G401 (cell line): ENCODE data around the gene LRRN4. TPM values are rescaled to one million over a fixed set of nuclear protein-coding genes. Genes with fewer than 3 reads are reported as not detected.

Experiments
- DNase-seq: peaks from one replicate; pipeline ENCODE4 v3.0.0-alpha.2; 2015; ENCODE audit warnings: low spot score
- in situ Hi-C: cut with HindIII; loops from 2 replicates; pipeline ENCODE4 v1.10.0; 2016; ENCODE audit warnings: low sequenced_read_pairs, mixed read lengths
- total RNA-seq: library from RNA; depleted of rRNA; stranded (reverse); fragments of >200 nt; shearing (Covaris generic); gene quantifications from 2 replicates; pipeline ENCODE4 v1.2.3, GENCODE V29; 2014; rRNA removed

Gene LRRN4
- total RNA-seq, result not detected in 2 replicates

DNA sequence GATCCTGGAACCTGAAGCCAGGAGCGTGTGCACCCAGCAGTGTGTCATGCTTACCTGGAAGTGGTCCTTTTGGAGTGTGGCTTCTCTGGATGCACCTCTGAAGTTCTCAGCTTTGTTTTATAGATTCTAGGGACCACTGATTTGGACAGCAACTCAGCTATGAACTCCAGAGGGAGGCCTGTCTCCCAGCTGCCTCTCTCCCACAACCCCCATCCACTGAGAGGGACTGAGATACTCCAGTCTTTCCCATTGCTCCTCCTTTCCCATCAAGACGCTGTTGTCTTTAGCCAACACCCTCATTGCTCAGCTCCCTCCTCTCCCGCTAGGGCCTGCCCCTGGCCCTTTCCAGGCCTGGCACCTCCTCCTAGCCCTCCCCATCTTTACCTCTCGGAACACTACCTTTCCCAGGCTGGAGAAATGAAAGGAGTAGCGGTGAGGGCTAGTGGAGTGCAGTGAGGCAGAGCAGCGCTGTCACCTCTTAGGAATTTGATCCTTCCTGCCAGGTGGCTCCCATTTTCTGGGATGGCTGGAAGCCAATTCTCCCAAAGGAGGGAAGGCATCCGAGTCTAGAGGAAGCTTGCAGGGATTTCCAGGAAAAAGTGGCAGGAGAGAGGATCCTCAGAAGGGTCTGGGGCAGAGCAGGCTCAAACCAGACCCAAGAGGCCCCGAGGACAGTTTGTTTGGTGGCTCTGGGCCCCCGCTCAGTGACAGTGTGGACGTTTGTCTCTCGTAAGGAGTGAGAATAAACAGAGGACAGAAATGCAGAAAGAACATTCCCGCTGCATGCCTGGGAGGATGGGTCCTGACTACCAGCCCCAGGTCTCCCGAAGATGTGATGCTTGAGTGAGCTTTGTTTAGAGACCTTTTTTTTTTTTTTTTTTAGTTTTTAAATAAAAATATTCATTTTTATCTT is at the start of gene LRRN4:
TSS of gene LRRN4 (minus strand) at position 285 of the 913 bp plus-strand sequence. CDS start 1,261 bp downstream, outside the sequence.
- DNase-seq, result peak; percentile 81
- in situ Hi-C loops, result no loop called here

DNA sequence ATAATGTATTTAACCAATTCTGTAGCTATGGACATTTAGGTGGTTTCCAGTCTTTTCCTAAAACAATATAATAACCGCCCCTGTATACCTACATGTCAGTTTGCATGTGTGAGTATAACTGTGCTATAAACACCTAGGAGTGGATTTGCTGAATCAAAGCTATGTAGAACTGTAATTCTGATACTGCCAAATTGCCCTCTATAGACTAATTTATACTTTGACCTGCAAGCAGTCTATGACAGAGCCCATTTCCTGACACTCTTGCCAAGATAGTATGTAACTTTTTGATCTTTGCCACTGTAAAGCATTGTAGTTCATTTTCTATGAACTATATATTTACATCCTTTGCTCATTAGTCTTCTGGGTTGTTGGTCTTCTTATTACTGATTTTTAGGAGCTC is 49.4 kb upstream of the LRRN4 start:
- in situ Hi-C loops, result no loop called here
- no peak for DNase-seq

DNA sequence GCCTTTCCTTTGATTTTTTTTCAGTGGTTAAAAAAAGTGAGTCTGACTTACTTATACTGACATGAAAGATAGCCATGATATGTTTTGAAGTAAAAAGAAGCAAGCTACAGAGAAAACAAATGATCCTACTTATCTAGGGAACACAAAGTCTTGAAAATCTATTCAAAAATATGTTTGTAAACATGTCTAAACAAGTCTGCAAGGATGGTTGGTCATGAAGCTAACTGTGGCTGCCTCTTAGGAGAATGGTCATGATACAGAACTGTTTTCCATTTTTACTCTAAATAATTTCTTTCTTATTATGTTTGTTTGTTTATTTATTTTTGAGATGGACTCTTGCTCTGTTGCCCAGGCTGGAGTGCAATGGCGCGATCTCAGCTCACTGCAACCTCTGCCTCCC is 47.5 kb upstream of the LRRN4 start:
- DNase-seq, result no peak
- in situ Hi-C loops, result no loop called here

DNA sequence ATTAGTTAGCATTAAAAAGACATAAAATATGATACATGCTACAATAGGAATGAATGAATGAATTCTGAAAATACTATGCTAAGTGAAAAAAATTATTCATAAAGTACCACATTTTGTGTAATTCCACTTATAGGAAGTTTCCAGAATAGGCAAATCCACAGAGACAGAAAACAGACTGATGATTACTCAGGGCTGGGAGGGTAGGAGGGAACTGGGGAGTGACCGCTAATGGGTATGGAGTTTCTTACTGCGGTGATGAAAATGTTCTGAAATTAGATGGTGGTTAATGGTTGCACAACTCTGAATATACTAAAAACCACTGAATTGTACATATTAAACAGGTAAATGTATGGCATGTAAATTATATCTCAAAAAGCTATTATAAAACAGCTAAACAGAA is 46.4 kb upstream of the LRRN4 start:
- DNase-seq, result no peak
- in situ Hi-C loops, result no loop called here

DNA sequence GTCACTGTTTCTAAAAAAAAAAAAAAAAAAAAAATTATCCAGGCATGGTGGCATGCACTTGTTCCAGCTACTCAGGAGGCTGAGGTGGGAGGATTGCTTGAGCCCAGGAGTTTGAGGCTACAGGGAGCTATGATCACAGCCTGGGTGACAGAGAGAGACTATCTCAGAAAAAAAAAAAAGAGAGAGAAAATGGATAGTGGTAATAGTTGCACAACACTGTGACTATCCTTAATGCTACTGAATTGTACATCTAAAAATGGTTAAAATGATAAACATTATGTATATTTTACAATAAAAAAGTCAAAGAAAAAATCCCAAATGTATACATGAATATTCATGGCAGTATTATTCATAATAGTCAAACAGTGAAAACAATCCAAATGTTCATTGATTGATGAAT is 46.0 kb upstream of the LRRN4 start:
- no peak for DNase-seq
- in situ Hi-C loops, result no loop called here

DNA sequence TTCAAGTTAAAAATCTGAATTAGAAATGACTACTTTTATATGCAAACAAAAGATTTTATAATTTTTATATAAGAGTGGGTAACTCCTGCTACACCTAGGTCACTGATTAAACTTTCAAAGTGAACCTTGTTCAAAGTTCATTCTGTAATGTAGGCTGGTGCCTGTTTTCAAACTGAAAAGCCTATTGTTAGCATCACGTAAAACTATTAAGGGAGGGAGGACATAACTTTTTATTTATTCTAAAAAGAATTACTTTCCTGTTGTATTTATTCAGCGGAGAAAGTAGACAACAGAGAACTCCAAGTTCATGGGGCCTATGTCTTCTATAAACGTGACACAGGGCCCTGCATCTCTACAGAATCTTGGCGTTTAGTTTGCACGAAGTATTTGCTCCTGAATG is 41.5 kb upstream of the LRRN4 start:
- no peak for DNase-seq
- in situ Hi-C loops, result no loop called here

DNA sequence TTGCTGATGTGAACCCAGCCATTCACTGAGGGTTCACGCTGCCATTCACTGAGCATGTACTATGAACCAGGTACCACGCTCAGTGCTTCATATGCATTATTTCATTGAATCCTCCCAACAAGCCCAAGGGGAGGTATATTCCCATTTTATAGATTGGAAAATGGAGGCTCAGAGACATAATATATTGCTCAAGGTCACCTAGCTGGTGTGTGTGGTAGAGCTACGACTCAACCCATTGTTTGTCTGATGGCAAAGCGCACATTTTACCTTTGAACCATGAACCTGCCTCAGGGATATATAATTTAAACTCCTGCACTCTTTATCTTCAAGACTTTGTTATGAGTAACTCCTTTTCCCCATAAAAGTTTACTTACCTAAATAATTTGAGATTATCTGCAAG is 40.7 kb upstream of the LRRN4 start:
- in situ Hi-C loops, result no loop called here

DNA sequence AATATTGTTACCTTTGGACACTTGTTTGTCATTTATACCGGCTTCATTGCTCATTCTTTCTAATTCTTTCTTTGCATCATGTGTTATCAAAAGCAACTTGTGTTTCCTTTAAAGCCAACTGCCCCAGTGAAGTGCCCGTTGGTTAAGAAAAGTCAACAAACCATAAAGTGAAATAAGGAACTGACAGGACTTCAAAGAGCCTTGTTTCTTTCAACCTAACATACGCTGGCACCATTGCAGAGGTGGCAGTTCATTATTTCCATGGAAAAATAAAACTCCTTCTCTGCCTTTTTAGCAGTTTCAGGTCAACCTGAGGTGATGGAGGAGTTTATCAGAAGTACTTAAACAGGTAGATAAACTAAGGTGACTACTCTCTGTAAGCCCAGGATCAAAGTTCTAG is 40.2 kb upstream of the LRRN4 start:
- in situ Hi-C loops, result no loop called here
- DNase-seq, result no peak

More for the DNA sequence above, 40.7 kb upstream of the LRRN4 start:
- DNase-seq, result no peak

DNA sequence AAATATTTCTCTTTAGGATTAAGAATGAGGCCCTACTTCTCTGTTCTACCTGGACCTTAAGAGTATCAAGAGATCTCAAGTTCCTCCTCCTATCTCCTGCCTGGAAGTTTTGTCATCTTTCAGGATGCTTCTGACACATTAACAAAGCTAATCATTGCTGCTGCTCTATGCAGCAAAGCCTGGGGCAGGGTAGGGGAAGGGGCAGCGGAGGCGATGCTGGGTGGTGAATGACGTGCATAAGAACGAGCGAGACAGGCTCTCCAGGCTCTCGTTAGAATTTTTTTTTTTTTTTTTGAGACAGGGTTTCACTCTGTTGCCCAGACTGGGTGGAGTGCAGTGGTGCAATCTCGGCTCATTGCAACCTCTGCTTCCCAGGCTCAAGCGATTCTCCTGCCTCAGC is 37.8 kb upstream of the LRRN4 start:
- DNase-seq, result no peak
- in situ Hi-C loops, result no loop called here

DNA sequence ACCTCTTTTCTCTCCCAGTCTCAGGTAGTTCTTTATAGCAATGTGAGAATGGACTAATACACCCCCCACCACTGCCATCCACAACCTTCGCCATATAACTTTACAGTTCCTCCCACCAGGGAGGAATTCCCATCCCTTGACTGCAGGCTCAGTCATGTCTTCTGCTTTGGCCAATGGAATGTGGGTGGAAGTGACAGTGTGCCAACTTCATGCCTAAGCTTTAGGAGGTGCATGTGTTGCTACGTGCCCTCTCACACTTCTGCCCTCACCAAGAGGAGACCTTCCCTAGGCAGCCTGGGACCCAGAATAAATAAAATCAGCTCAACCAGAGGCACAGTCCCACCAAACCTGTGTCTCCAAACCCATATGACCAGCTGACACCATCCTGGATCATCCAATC is 33.0 kb upstream of the LRRN4 start:
- DNase-seq, result no peak
- in situ Hi-C loops, result no loop called here

DNA sequence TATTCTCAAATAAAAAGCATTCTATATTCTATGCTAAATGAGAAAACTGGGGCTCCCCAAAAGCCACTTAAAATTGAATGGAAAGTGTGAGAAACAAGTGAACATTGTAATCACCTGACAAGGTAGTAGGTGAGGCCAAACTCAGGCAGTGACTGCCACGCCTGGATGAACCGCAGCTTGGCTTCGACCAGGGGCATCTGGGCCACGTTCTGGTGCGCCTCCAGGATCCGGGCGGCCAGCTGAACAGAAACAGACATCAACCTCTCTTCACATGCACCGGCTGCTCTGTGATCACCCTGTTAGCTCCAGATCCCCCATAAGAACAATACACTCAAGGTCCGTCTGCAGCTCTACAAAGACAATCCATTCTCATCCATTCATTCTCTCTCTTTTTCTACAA is 30.1 kb upstream of the LRRN4 start:
- DNase-seq, result no peak
- in situ Hi-C loops, result no loop called here

DNA sequence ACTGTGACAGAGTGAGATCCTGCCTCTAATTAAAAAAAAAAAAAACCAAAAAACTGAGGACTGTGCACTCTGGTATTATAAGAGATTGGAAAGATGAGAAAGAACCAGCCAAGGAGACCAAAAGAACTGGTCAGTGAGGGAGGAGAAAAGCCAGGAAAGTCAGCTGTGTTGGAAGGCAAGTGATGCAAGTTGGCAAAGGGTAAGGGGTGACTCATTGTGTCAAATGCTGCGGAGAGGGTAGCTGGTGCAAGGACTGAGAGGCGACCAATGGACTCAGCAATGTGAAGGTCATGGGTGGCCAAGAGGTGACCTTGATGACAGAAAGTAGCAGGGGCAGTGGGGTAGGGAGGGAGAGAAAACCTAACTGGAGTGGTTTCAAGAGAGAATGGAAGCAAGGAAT is 27.4 kb upstream of the LRRN4 start:
- in situ Hi-C loops, result no loop called here
- no peak for DNase-seq

DNA sequence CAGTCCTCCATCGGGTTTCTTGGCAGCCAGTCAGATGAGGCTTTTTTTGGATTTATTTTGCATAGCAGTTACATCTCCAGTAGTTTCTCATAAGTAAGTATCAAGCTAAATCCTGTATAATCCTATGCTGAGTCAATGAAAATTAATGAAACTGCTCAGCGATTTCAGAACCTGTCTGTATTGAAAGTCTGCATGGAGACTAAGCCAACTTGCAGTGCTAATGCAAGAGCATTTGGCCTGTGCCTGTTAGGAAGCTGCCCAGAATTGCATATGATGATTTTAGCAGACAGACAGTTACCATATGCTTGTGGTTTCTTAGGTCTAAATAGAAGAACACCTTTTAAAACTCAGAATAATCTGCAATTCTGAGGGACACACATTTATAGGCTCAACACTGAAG is 25.2 kb upstream of the LRRN4 start:
- in situ Hi-C loops, result no loop called here
- peak; percentile 89 for DNase-seq

DNA sequence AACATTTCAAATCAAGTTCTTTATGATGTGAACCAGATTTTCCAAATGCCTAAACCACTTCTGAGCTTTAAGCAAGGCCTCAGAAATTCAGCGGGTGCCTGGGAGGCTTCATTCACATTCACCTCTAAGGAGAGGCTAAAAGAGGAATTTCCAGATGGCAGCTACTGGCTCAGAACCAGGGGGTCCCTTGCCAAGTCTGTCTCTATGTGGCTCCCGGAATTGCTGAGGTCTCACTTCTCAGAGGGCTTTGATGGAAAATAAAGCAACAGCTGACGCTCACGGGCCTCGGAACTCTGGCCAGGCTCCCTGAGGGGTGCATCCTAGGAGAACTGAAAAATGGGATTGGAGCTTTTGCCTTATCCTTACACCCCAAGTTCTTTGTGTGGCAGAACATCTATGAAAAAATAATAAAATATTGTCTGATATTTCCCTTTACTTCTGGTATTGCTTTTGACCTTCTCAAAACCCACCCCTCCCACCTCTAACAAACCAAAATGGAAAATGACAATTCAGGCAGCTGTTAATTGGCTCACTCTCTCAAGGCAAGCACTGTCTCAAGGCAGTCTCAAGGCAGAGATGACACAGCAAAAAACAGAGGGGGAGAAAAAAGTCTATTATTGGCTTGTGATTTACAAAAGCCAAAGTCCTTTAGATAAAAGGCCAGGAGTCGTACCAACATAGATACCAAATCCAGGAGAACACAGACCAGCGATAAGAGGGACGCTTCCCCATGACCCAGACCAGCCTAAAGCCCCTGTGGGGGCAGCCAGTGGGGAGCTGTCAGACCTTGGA is 21.8 kb upstream of the LRRN4 start:
- peak; percentile 98 for DNase-seq
- in situ Hi-C loops, result no loop called here

DNA sequence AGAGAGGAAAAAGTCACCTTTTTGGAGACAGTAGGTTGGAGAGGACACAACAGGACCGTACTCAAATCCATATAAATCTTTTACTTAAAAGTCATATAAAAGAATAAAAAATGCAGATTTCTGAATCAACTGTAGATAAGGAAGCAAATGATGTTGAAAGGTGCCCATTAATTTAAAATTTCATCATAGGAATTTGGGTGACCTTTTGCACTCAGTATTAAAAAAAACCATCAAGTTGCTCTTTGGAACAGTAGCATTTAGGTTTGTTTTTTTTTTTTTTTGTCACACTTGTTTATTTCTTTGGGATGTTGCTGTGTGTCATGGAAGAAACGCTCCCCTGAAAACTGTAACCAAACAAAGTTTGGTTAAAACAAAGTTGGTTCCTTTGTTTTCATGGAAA is 20.9 kb upstream of the LRRN4 start:
- in situ Hi-C loops, result no loop called here
- no peak for DNase-seq

DNA sequence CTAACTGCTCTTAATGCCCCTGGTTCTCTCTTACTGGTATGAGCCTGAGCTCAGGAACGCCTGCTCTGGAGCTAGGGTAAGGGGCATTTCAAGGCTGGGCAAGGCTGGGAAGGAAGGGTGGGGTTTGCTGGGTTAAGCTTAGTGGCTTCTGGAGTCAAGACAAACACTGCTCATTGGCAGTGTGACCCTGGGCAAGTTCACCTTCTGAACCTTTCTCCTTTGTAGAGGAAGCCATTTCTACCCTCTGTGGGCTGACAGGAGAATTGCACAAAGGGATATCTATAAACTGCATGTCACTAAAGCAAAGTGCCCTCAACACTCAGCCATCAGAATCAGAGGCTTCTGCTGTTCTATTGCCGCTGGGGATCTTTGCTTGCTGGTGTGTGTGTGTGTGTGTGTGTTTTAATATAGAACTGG is 20.3 kb upstream of the LRRN4 start:
- in situ Hi-C loops, result no loop called here

DNA sequence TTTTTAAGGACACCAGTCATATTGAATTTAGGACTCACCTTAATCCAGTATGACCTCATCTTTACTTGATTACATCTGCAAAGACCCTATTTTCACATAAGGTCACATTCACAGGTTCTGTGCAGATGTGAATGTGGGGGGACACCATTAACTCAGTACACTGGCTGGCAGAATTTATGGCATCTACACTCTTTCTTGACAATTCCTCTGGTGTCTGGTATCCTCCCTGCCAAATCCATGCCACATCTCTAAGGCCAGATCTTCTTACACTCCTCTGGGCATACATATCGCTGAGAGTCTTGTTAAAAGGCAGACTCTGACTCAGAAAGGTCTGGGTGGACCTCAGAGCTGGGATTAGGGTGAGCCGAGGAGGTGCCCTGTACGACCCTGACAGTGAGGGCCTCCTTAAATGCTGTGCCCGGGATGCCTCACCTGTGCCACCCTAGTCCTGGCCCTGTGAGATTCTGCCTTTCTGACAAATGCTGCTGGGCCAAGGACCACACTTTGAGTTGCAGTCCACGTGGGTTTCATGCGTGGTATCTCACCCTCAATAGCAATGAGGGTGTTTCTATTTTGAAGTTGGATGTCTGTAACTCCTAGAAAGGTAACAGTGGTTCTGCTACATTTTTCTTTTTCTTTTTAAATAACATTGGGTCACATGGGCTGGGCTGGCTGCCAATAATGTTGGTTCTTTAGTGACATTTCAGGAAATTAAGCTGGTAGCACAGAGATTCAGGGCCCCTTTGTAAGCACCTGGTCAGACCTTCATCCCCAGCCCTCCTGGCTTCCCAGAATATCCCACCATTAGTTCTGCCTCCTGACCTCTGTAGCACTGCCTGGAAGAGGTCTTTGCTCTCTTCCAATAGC is 17.2 kb upstream of the LRRN4 start:
- in situ Hi-C loops, result no loop called here
- no peak for DNase-seq

More for the DNA sequence above, 20.3 kb upstream of the LRRN4 start:
- DNase-seq, result no peak

DNA sequence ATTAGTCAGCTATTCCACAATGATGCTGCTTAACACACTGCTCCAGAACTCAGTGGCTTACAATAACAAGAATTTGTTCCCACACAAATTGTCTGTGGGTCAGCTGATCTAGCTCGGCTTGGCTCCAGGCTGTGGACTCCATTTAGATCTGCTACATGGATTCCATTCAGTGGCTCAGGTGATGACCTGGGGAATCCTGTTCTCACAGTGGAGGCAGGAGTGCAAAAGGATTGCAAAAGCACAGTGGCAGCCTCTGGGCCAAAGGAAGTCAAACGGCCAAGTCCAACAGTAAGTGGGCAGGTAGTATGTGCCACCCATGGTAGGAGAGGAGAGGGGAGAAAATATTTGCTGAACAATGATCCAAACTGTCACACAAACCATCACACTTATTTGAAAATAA is 15.8 kb upstream of the LRRN4 start:
- in situ Hi-C loops, result no loop called here
- no peak for DNase-seq

DNA sequence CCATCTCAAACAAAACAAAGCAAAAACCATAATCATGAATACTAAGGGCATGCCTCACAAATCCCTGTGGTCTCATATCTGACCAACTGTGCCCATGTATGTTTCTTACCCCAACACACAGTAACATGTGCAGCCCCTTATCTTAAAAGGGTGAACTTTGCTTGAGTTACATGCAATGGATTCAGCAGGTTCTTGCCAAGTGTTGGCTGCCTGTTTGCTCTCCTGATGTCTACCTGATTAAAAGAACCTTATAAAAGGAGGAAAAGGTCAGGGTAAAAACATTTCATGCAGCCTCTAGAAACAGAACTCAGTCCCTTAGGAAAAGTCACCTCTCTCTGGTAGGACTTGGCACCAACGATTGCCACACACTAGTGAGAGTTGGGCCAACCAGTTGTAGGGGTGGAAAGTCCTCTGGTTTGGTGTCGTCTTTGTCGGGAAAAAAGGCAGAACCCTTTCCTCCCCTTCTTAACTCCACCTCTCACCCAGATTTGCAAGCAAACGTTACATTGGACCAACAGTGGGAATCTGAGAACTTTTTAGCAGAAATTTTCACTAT is 14.0 kb upstream of the LRRN4 start:
- in situ Hi-C loops, result no loop called here

More for the DNA sequence above, 14.0 kb upstream of the LRRN4 start:
- no peak for DNase-seq
